GM19463 (cell line): ENCODE data around the gene PTPRK.

Experiments
- ATAC-seq: cut with Tn5 transposase; IDR thresholded peaks from one replicate; pipeline ENCODE4 v1.9.1; 2021; ENCODE audit warnings: mild to moderate bottlenecking, moderate library complexity; ENCODE audit not compliant: unreplicated experiment

The PTPRK gene

DNA sequence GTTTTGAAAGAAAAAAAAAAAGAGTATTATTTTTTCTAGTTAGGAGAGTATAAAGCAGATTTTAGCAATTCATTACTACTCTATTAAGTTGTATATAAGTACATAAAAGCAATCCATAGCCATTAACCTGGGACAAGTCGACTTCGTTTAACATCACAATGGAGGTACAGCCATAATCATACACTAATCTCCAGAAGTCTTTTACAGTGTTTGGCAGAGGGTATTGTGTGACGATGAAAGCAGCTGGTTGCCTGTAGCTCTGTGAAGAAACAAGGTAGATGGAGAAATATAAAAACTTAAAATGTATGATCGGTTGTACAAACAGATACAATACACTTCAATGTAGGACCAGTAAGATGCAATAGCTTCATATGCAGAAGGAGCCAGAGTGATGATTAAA, 543.6 kb downstream of the PTPRK start:
- no peak for ATAC-seq

DNA sequence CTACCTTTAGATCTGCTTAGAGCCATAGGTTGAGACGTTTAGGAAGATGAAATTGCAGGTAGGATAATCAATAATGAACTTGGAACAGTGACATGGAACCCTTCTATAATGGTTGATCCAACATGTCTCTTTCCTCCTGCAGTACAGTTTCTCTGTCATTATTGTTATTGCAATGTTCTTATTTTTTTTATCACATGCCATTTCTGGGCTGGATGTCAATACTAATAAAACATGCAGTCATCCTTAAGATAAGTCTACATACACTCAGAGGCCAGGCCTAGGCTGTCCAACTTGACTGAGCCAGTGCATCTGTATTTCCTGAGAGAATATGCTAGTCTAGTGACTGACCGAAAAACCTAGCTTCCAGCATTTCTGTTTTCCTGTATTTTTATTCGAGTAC, 544.3 kb downstream of the PTPRK start:
- ATAC-seq, result no peak

DNA sequence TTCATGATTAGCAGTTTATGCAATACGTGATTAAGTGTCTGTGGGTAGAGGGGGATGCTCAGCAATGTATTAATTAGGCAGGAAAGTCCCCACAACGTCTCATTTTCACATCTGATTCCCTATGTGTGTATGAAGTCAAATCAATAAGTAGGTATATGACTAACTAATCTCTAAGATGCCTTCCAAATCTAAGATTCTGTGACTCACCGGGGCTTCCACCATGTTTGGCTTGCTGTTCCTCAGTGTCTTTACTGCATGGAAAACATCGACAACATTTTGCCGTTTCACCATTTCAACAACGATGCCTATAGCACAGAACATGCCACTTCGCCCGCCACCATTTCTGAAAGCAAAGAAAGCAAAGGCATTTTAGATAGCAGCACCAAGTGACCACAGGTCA, 547.6 kb downstream of the PTPRK start:
- ATAC-seq, result no peak

DNA sequence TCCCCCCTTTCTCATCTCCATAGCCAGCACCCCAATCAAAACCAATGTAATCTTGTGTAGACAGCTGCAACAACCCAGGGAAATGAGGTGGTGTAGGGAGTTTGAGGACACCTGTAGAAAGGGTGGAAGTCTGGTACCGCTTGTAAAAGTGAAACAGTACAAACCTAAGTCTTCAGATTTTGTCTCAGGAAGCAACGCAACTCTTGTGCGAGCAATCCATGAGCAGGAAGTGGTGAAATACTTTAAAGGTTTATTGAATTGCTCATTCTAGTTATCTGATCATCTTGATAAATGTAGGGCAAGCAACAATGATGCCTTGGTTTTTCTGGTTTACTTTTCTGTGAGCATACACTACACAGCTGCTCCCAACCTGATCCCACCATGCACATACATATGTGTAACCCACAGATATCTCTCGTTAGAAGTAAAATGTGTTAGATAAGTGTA, 548.4 kb downstream of the PTPRK start:
- ATAC-seq, result no peak

DNA sequence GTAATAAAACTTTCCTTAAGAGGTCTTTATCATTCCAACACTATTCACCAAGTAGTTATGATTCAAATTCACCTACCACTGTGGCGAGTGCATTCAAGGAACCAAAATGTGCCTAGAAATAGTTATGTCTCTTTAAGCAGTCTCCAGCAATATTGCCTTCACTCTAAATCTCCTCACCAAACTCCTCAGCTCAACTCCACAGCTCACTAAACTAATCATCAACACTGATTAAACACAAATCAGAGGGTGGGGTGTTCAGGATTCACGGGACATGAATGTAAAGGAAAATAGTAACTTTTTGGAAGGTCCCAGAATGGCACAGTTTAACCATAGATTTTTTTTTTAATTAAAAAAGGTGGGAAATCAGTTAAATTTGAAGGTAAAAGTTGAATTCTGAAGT, 549.0 kb downstream of the PTPRK start:
- ATAC-seq, result no peak

DNA sequence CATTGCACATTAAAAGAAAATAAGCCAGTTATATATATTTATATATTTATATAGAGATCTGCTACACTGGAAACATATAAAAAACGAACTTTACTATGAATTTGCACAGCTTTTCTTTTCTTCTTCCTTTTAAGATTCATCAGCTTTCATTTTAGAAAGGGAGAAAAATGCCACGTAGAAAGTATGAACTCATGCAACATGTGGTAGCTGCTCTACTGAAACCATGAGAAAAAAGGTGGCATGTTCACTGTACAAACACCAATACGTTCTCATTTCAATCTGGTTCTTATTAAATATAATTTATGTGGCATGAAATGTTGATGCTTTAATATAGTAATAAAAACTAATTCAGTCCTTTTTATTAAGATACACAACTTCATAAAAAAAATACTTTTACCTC, 550.7 kb downstream of the PTPRK start:
- ATAC-seq, result no peak

DNA sequence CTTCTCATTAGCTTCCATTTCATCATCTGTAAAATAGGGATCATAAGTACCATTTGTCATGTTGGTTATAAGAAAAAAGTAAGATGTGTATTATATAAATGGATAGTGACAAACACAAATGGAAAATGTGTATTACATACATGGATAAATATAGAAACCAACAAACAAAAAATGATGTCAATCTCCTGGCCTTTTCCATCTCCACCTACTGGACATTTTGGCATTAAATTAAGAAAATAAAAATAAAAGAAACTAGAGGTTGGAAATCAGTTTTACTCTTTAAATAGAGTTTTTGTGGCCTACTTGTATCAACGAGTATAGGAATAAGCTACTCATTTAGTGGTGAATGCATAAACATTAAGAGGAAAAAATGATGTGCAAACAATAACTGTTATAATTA, 552.0 kb downstream of the PTPRK start:
- ATAC-seq, result no peak

DNA sequence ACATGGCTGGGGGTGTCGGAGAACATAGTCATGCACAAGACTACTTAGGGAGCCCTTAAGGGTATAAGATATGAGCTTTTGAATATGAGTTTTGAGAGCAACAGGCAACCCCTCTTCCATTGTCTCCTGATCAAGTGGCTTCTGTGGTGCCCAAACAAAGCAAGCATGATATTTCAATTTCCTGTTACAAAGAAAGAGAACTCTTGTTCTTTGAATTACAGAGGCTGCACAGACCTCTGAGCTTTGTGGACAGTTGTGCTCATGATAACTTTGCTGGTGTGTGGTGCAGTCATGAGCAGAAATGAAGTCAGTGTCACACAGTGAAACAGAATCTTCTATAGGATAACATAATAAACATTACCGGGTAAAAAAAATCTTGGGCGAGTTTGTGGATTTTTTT, 552.7 kb downstream of the PTPRK start:
- ATAC-seq, result no peak

DNA sequence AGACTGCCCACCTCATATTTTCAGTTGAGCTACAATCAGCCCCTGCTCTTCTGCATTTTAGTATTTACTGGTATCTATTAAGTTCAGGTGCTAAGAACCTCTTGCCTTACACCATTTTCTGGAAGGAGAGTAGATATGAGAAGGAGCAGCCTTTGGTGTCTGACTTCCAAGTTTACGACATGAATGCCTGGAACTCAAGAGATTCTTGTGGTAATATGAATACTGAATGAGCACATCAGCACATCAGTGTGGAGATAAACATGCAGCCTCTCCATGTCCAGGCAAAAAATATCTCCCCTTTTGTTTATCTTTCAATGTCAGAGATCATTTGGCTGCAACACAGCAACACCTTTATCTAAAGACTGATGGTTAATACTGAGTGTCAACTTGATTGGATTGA, 553.8 kb downstream of the PTPRK start:
- no peak for ATAC-seq

DNA sequence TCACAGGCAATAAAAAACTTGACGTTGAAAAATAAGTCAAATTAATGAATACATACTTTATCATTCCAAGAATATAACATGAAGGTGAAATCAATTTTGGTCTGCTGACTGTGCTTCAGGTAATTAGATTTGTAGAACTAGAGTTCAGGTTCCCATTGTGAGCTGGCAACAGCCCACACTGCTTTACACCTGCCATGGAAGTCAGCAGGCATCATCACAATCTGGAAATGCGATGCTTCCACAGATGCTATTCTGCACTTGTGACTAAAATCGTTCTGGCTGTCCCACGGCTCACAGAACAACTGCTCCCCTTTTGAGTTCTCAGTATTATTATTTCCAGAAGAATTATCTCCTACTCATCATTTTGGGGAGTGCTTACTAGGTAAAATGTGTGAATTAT, 556.9 kb downstream of the PTPRK start:
- ATAC-seq, result no peak

DNA sequence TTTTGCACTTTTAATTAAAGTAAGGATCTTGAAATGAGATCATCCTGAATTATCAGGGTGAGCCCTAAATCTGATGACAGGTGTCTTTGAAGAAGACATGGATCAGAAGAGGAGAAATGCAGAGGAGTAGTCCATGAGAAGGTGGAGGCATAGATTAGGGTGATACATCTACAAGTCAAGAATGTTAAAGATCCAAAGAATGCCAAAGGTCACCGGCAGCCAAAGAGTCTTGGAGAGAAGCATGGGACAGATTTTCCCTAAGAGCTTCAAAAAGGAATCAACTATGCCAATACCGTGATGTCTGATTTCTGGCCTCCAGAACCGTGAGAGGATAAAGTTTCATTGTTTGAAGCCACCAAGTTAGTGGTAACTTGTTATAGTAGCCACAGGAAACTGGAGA, 560.5 kb downstream of the PTPRK start:
- ATAC-seq, result no peak

DNA sequence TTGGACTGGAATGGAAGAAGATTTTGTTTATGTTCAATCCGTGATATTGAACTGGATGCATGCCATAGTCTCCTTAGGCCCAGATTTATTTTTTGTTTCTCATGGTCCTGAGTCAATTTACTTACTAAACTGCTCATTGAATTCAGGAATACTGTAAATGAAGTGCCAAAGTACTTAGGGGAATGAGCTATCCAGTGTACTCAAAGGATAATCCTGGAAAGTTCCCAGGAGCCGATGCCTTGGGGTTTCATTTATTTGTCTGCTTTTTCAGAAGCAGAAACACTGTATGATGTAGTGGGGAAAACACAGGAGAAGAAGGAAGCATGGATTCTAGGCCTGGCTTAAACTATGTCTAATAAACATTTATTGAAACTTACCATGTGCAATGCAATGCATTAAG, 563.4 kb downstream of the PTPRK start:
- ATAC-seq, result no peak

DNA sequence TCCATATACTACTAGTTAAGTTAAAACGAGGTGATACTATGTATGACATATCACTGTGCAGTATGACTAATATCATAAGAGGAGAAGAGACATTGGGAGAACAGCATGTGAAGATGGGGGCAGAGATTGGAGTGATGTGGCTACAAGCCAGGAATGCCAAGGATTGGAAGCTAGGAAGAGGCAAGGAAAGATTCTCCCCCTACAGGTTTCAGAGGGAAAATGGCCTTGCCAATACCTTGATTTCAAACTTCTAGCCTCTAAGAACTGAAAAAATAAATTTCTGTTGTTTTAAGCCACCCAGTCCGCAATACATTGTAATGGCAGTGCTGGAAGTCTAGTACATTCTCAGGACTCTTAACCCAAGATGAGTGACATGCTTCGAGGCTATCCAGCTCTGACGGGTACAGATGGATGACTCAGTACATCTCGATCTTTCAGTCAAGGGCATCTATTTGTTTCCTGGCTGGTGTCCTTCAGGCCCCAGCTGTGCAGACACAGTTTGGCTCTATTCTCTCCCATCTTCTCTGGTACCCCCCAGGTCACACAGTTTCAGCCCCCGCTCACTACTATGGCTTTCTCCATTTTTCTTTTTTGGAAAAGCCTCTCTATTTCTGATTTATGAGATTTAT, 564.0 kb downstream of the PTPRK start:
- ATAC-seq, result no peak

DNA sequence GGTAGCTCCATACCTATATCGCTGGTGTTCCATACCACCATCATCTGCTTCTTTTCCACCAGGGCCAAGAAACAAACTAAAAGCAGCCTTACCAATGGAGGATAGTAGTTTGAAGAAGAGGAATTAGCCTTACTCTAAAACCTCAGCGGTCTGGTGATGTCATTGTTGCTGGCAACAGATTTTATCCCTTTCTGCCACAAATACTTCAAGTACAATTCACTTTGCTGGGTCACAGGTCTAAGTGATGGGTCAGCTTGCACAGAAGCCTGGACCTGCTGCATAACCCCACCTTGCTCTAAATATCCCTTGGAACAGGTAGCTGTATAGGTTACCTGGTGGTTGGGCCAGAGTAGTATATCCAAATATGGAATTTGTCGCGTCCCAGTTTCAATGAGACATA, 566.3 kb downstream of the PTPRK start:
- ATAC-seq, result no peak

DNA sequence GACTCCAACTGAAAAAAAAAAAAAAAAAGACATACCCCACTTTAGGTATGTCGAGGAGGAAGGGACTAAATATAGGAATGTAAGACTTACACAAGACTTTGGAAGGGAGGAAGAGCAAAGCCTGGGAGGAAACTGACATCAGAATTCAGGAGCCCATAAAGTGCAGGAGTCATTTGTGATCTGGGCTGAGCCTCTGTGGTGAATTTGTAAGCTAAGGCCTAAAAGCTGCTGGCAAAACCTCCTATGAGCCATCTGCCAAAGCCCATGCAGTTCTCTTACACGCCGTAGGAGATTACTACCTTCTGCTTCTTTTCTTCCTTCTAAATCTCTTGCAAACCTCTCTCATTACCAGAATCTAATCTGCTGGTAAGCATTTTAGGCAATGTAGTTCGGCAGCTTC, 567.6 kb downstream of the PTPRK start:
- no peak for ATAC-seq

DNA sequence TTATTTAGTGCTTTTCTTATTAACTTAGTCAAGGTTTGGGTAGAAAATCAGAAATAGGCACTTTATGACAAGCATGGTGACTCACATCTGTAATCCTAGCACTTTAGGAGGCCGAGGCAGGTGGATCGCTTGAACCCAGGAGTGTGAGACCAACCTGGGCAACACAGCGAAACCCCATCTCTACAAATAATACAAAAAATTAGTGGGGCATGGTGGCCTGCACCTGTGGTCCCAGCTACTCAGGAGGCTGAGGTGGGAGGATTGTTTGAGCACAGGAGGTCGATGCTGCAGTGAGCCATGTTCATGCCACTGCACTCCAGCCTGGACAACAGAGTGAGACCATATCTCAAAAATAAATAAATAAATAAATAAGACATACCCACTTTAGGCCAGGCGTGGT, 568.2 kb downstream of the PTPRK start:
- ATAC-seq, result no peak

DNA sequence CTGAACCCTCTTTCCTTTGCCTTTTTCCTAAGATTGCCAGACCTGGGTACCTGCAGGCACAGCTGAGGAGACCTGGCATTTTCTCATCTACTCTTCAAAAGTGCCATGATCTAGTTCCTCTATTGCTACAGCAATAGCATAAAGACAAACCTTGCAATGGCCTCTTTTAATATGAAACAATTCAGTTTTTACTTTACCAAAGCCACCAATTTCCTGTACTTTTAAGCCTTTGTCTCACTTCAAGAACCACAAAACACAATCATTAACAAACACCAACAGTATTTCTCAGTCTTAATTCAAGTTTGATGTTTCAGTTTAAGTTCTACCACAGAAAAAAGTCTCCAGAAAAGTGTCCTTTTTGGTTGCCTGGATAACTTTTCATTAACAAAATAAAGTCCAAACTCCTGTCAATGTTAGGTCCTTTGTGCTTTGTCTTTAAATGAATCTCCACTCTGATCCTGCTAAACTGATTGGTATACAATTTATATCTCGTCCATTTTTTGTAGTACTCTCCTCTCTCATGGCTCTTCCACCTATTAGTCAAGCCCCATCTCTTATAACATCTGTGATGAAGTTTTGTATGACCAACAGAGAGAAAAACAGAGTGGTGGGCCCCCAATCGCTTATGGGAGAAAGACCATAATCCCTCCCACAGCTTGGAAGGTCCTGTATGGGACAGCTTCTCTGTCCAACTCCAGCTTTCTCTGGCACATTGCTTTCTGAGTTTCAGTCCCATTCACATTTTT, 569.1 kb downstream of the PTPRK start:
- peak; percentile 79 for ATAC-seq

DNA sequence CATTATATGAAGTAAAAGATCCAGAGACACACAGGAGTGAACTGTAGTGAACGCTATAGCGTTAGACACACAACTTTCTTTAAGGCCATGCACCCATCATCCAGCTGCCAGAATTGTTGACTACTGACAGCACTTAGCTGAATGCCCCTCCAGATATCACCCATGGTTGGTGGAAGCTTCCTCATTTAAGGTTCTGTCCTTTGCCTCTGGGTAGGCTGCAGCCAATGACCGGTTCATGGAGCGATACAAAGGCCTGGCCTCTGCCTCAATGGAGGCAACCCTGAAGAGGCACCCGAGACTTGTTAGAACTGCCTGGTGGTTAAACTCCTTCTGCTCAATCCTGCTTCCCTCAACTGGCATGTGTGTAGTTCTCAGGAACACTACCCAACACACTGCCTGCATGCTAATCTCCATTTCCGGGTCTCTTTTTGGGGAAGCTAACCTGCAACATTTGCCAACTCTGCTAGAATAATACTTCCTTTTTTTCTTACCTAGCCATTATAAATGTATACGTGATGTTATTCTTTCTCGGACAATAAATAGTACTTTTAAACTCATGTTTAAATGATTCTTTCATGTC, 569.7 kb downstream of the PTPRK start:
- ATAC-seq, result peak; percentile 30

DNA sequence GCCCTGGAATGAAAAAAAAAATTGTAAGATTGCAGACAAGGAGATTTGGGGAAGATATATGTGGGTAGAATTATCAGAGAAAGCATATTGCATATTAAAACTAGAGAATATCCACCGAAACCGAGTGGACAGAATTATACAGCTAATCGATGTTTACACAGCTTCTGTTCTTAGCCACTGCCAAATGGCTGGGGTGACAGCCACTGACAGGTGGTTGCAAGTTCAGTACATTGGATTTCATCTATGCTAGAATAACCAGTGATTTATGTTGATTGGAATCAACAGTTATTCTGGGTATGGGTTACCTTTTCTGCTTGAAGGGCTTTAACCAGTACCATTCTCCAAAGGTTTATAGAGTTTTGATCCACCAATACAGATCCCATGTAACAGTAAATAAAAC, 571.1 kb downstream of the PTPRK start:
- no peak for ATAC-seq

DNA sequence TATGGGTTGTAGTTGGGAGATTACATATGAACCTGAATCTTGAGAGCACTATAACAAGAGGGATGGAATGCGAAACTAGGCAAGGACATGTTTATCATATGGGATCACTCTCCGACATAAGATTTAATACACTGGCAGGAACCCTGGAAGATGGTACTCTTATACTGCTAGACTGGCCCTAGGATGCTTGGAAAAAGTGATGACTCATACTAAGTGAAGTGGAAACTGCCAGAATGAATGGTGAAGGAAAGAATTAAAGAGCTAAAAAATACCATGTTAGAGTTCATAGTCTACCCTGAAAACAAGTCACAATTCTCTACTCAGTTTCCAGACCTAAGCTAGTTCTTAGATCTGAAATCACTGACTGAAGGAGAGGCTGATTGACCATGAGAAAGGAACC, 574.0 kb downstream of the PTPRK start:
- ATAC-seq, result no peak

DNA sequence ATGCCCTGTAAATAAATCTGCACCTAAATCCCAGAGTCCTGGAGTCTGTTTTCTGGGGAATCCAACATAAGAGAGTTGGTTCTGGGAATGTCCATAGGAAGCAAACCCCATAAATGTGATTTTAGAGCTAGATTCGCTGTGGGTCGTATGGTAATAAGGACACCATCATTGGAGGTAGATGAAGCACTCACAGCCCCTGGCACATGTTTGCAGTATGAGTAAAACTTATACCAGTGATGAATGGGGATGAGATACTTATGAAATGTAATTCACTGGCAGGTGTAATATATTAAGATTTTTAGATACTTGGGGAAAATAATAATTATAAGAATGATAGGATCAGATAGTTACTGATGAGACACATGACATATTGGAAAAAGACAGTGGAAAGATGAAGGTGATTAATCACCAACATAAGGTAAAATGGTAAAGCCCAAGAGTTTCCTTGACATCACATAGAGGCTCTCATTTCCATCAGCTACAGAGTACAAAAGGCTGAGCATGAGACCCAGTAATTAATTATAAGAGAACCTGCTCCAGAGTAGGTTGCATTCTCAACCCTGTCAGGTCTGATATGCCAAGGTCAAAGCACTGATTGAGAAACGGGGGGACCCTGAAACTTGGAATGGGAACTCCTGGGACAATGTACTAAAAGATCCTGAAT, 574.8 kb downstream of the PTPRK start:
- no peak for ATAC-seq

DNA sequence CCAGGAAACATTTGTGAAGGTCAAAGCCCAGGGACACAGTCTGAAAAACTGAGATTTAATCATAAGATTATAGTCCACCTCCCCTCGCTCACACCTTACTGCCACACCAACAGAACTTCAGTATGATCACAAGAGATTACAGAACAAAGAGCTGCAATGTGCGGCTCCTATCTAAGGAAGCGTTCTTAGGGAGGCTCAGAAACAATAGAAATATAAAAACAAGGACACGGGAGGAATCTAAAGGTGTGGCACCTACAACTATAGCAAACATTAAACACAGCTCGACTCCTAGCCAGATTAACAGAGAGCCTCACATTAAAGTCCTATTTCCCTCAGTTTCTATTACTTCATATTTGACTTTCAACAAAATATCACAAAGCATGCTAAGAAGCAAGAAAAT, 579.2 kb downstream of the PTPRK start:
- no peak for ATAC-seq
